Head of caudate nucleus (tissue), 42 donors: ENCODE results near the gene ARHGAP42.

Experiments used
- DNase-seq, 42 donors: peaks; one replicate each; pipeline versions ENCODE4 v3.0.0 to v3.0.0-alpha.2; 2020 to 2021; ENCODE audit warnings: mixed read lengths in 7 of 42
- intact Hi-C: fragments of 100-400 bp; cut with DNase I; formaldehyde crosslinking; loops from one replicate; pipeline ENCODE4 v1.15.0; 2022

The ARHGAP42 gene

GRCh38 chr11:100812517-100812916 lies 125.4 kb downstream of the ARHGAP42 start:
- intact Hi-C loops = no loop called here
- no peak for DNase-seq

- DNase-seq = no peak
- intact Hi-C loops = no loop called here
Measured at GRCh38 chr11:100815787-100816330, 128.8 kb downstream of the ARHGAP42 start.

- DNase-seq = no peak
- intact Hi-C loops = no loop called here
Measured at GRCh38 chr11:100816823-100817222, 129.7 kb downstream of the ARHGAP42 start.

GRCh38 chr11:100817620-100818019 lies 130.5 kb downstream of the ARHGAP42 start:
- intact Hi-C loops = no loop called here
- no peak for DNase-seq

GRCh38 chr11:100820621-100821020 lies 133.5 kb downstream of the ARHGAP42 start:
- DNase-seq = no peak
- intact Hi-C loops = no loop called here

- no peak for DNase-seq
- intact Hi-C loops = no loop called here
Measured at GRCh38 chr11:100821198-100821597, 134.1 kb downstream of the ARHGAP42 start.

- no peak for DNase-seq
- intact Hi-C loops = no loop called here
Measured at GRCh38 chr11:100823360-100823759, 136.3 kb downstream of the ARHGAP42 start.

GRCh38 chr11:100824041-100824809 lies 137.1 kb downstream of the ARHGAP42 start:
- no peak for DNase-seq
- intact Hi-C loops = no loop called here

- intact Hi-C loops = no loop called here
- no peak for DNase-seq
Measured at GRCh38 chr11:100825626-100826025, 138.5 kb downstream of the ARHGAP42 start.

GRCh38 chr11:100827934-100828661 lies 141.0 kb downstream of the ARHGAP42 start:
- intact Hi-C loops = no loop called here
- DNase-seq = no peak

- intact Hi-C loops = no loop called here
- DNase-seq = peak in 6 of 42 donors; percentile 7 to 58 (median 24)
Measured at GRCh38 chr11:100830274-100830673, 143.2 kb downstream of the ARHGAP42 start.

GRCh38 chr11:100830978-100831732 lies 144.1 kb downstream of the ARHGAP42 start:
- DNase-seq = no peak
- intact Hi-C loops = no loop called here

GRCh38 chr11:100831929-100832494 lies 144.9 kb downstream of the ARHGAP42 start:
- intact Hi-C loops = no loop called here
- DNase-seq = peak in 1 of 42 donors; percentile 48

GRCh38 chr11:100832829-100833228 lies 145.7 kb downstream of the ARHGAP42 start:
- intact Hi-C loops = no loop called here
- DNase-seq = no peak

- intact Hi-C loops = no loop called here
- no peak for DNase-seq
Measured at GRCh38 chr11:100833276-100833675, 146.2 kb downstream of the ARHGAP42 start.

- intact Hi-C loops = no loop called here
- no peak for DNase-seq
Measured at GRCh38 chr11:100835854-100836253, 148.8 kb downstream of the ARHGAP42 start.

GRCh38 chr11:100837311-100837710 lies 150.2 kb downstream of the ARHGAP42 start:
- DNase-seq = no peak
- intact Hi-C loops = no loop called here

- intact Hi-C loops = no loop called here
- DNase-seq = no peak
Measured at GRCh38 chr11:100841711-100842407, 154.8 kb downstream of the ARHGAP42 start.
